CD14-positive monocyte (primary cell): ENCODE measurements around the gene OSCP1. TPM values are rescaled to one million over a fixed set of nuclear protein-coding genes. Genes with fewer than 3 reads are reported as not detected.

Experiments used
- DNase-seq, 3 donors: peaks; one replicate each; pipeline ENCODE4 v3.0.0-alpha.2; 2011 to 2022
- H2AFZ ChIP-seq: 2 replicates; pipeline ENCODE4 v1.6.0; 2012; ENCODE audit warnings: mild to moderate bottlenecking, low read depth, low read length, inconsistent platforms; ENCODE audit not compliant: insufficient read depth, poor library complexity, severe bottlenecking
- H3K27ac ChIP-seq, 2 donors: 1 replicate in 1 of 2; 2 replicates in 1 of 2; pipeline ENCODE4 v1.5.1; 2012 to 2013; ENCODE audit warnings: low read length in 2 of 2, control low read depth in 1 of 2, inconsistent platforms in 1 of 2, low read depth in 1 of 2, mild to moderate bottlenecking in 1 of 2
- H3K27me3 ChIP-seq, 2 donors: one replicate each; pipeline versions ENCODE4 v1.6.0 to v1.6.1; 2011 to 2013; ENCODE audit warnings: low read length in 2 of 2; ENCODE audit not compliant: control insufficient read depth in 2 of 2, insufficient read depth in 2 of 2
- H3K36me3 ChIP-seq, 2 donors: replicated peaks in 1 of 2; 1 replicate in 1 of 2; 2 replicates in 1 of 2; pipeline versions ENCODE4 v1.5.1 to v1.6.1; 2012 to 2013; ENCODE audit warnings: low read length in 2 of 2, control low read depth in 1 of 2, inconsistent platforms in 1 of 2, mild to moderate bottlenecking in 1 of 2; ENCODE audit not compliant: insufficient read depth in 2 of 2, control insufficient read depth in 1 of 2
- H3K4me1 ChIP-seq, 2 donors: 1 replicate in 1 of 2; 2 replicates in 1 of 2; pipeline versions ENCODE4 v1.5.1 to v1.6.1; 2012 to 2013; ENCODE audit warnings: low read length in 2 of 2, control low read depth in 1 of 2, inconsistent platforms in 1 of 2, mild to moderate bottlenecking in 1 of 2, moderate library complexity in 1 of 2; ENCODE audit not compliant: insufficient read depth in 2 of 2, control insufficient read depth in 1 of 2
- H3K4me2 ChIP-seq: replicated peaks from 2 replicates; pipeline ENCODE3; 2012; ENCODE audit warnings: low read length, moderate library complexity, mild to moderate bottlenecking; ENCODE audit not compliant: poor library complexity, severe bottlenecking; ENCODE audit errors: extremely low read depth
- H3K4me3 ChIP-seq, 3 experiments: fragments of 200-600 bp in 1 of 3; sonication (generic) in 1 of 3; replicated peaks in 1 of 3; 1 replicate in 2 of 3; 2 replicates in 1 of 3; pipeline ENCODE4 v1.5.1; 2011 to 2013; ENCODE audit warnings: low read length in 3 of 3, mild to moderate bottlenecking in 3 of 3, control low read depth in 2 of 3, low read depth in 2 of 3, inconsistent platforms in 1 of 3, moderate library complexity in 1 of 3
- H3K79me2 ChIP-seq: 2 replicates; pipeline ENCODE4 v1.6.0; 2012; ENCODE audit warnings: mild to moderate bottlenecking, control low read depth, inconsistent platforms, low read length, moderate library complexity; ENCODE audit not compliant: insufficient read depth
- H3K9ac ChIP-seq: 2 replicates; pipeline ENCODE4 v1.6.0; 2017; ENCODE audit warnings: low read length, mild to moderate bottlenecking; ENCODE audit not compliant: insufficient read depth, poor library complexity, severe bottlenecking
- H3K9me3 ChIP-seq, 2 donors: replicated peaks in 1 of 2; 1 replicate in 1 of 2; 2 replicates in 1 of 2; pipeline versions ENCODE4 v1.5.1 to v1.6.1; 2012 to 2013; ENCODE audit warnings: low read length in 2 of 2, control low read depth in 1 of 2; ENCODE audit not compliant: control insufficient read depth in 1 of 2, insufficient read depth in 1 of 2
- H4K20me1 ChIP-seq: 2 replicates; pipeline ENCODE4 v1.6.0; 2012; ENCODE audit warnings: mild to moderate bottlenecking, low read length, control low read depth, moderate library complexity; ENCODE audit not compliant: insufficient read depth
- H3K27ac Mint-ChIP-seq, 7 donors: one replicate each; pipeline ENCODE4 v1.8.0; 2020; ENCODE audit warnings: mild to moderate bottlenecking in 7 of 7, mixed read lengths in 7 of 7, moderate library complexity in 6 of 7, inconsistent platforms in 2 of 7
- H3K27me3 Mint-ChIP-seq, 3 donors: one replicate each; pipeline ENCODE4 v1.8.0; 2021 to 2022; ENCODE audit warnings: low read depth in 3 of 3, mild to moderate bottlenecking in 3 of 3, mixed read lengths in 3 of 3, moderate library complexity in 3 of 3, inconsistent platforms in 1 of 3
- H3K36me3 Mint-ChIP-seq, 2 donors: one replicate each; pipeline ENCODE4 v1.8.0; 2020; ENCODE audit warnings: mixed read lengths in 2 of 2, inconsistent platforms in 1 of 2, mild to moderate bottlenecking in 1 of 2
- H3K4me1 Mint-ChIP-seq: one replicate; pipeline ENCODE4 v1.8.0; 2020; ENCODE audit warnings: mild to moderate bottlenecking, mixed read lengths
- H3K4me3 Mint-ChIP-seq, 2 donors: one replicate each; pipeline ENCODE4 v1.8.0; 2020; ENCODE audit warnings: mild to moderate bottlenecking in 2 of 2, mixed read lengths in 2 of 2, moderate library complexity in 1 of 2
- H3K9me3 Mint-ChIP-seq, 7 donors: one replicate each; pipeline ENCODE4 v1.8.0; 2020 to 2022; ENCODE audit warnings: mixed read lengths in 7 of 7, mild to moderate bottlenecking in 6 of 7, moderate library complexity in 6 of 7, inconsistent platforms in 2 of 7
- CTCF ChIP-seq: fragments of 200-600 bp; IDR thresholded peaks from one replicate; pipeline ENCODE4 v1.8.0; 2022; ENCODE audit warnings: antibody characterized with exemption, mild to moderate bottlenecking
- WGBS: methylation state at CpG from one replicate; pipeline ENCODE4 v1.1.5; 2013; ENCODE audit warnings: missing lambda C conversion rate; ENCODE audit not compliant: insufficient coverage; 5-methylcytosine and 5-hydroxymethylcytosine counted together
- intact Hi-C, 2 donors: fragments of 100-400 bp; cut with micrococcal nuclease; formaldehyde crosslinking; loops; one replicate each; pipeline versions ENCODE4 v1.15.0 to v1.15.1; 2023
- polyA plus RNA-seq, 3 donors: library from polyadenylated mRNA; depleted of rRNA in 1 of 3; unstranded in 2 of 3; stranded (reverse) in 1 of 3; fragments of 300-500 nt in 2 of 3; fragments of >200 nt in 1 of 3; fragmentation: Illumina TruSeq in 2 of 3; gene quantifications; 1 replicate in 2 of 3; 2 replicates in 1 of 3; pipeline ENCODE4 v1.2.3, GENCODE V29; 2012 to 2021

Gene OSCP1
- polyA plus RNA-seq, 3 donors, result 0.12 to 0.82 TPM; not detected in 1

- no peak overlapping the region for H3K4me3 ChIP-seq
- H3K4me2 ChIP-seq, result no peak overlapping the region
- H3K9me3 ChIP-seq, result no peaks in the 10 kb centered on the region
- peaks cover 0 to 1% (median 1%) of the 10 kb centered on the region in 3 donors for H3K27me3 Mint-ChIP-seq
- intact Hi-C loops, result no loop called here
- H3K4me1 ChIP-seq, result peaks cover 14 to 15% of the 10 kb centered on the region in 2 donors
- H3K4me1 Mint-ChIP-seq, result peaks cover 16% of the 10 kb centered on the region
- no peak overlapping the region for H3K27ac ChIP-seq
- no CpG with 5 or more reads among the region's 2 CpGs for WGBS
- H3K36me3 Mint-ChIP-seq, result no peaks in the 10 kb centered on the region
- H3K27ac Mint-ChIP-seq, result no peak overlapping the region
- H3K36me3 ChIP-seq, result no peaks in the 10 kb centered on the region
- no peak for DNase-seq
- no peaks in the 10 kb centered on the region for H4K20me1 ChIP-seq
- H2AFZ ChIP-seq, result no peak overlapping the region
- no peak for TF ChIP-seq CTCF
- H3K27me3 ChIP-seq, result no peaks in the 10 kb centered on the region
- H3K4me3 Mint-ChIP-seq, result no peak overlapping the region
- no peaks in the 10 kb centered on the region for H3K79me2 ChIP-seq
- no peaks in the 10 kb centered on the region for H3K9me3 Mint-ChIP-seq
- H3K9ac ChIP-seq, result no peak overlapping the region
Measured at GRCh38 chr1:36443297-36443696, 7.0 kb downstream of the OSCP1 start.

DNA sequence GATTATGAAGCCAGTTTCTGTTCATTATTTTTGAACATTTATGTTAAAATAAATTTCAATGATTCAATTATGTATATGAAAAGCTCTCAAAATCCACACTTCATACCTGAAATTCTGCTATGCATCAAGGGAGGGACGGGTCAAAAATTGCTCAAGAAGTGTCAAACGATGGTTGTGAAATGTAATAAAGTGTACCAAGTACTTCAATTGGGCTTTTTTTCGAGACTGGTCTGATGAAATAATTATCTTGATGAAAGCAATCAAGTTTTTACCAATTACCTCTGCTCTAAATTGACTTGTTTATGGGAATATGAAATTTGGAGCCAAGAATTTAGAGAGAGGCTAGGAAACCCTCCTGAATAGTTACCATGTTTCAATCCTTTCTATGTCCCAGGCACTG, 7.9 kb downstream of the OSCP1 start:
- H2AFZ ChIP-seq, result no peak overlapping the region
- intact Hi-C loops, result no loop called here
- no peak overlapping the region for H3K4me2 ChIP-seq
- H3K27ac ChIP-seq, result no peak overlapping the region
- H3K36me3 Mint-ChIP-seq, result no peaks in the 10 kb centered on the region
- DNase-seq, result no peak
- peaks cover 0 to 1% (median 1%) of the 10 kb centered on the region in 3 donors for H3K27me3 Mint-ChIP-seq
- H3K9ac ChIP-seq, result no peak overlapping the region
- TF ChIP-seq CTCF, result no peak
- no peaks in the 10 kb centered on the region for H4K20me1 ChIP-seq
- no CpG with 5 or more reads among the region's 3 CpGs for WGBS
- no peaks in the 10 kb centered on the region for H3K9me3 Mint-ChIP-seq
- H3K4me3 Mint-ChIP-seq, result no peak overlapping the region
- H3K79me2 ChIP-seq, result no peaks in the 10 kb centered on the region
- H3K4me1 Mint-ChIP-seq, result peaks cover 16% of the 10 kb centered on the region
- no peaks in the 10 kb centered on the region for H3K36me3 ChIP-seq
- H3K27me3 ChIP-seq, result no peaks in the 10 kb centered on the region
- H3K4me3 ChIP-seq, result no peak overlapping the region
- no peaks in the 10 kb centered on the region for H3K9me3 ChIP-seq
- H3K4me1 ChIP-seq, result peaks cover 14 to 15% of the 10 kb centered on the region in 2 donors
- no peak overlapping the region for H3K27ac Mint-ChIP-seq
